Activated CD4-positive, alpha-beta T cell treated with anti-CD3 and anti-CD28 coated beads, Interleukin-2, amount 50 U/mL, for 16 hours (primary cell): ENCODE measurements around the gene ARHGAP18.

Source experiments
- DNase-seq: peaks from one replicate; pipeline ENCODE4 v3.0.0-alpha.2; 2020

ARHGAP18 gene

GRCh38 chr6:129686941-129687627 lies 22.9 kb downstream of the ARHGAP18 start:
- peak; percentile 78 for DNase-seq

DNA sequence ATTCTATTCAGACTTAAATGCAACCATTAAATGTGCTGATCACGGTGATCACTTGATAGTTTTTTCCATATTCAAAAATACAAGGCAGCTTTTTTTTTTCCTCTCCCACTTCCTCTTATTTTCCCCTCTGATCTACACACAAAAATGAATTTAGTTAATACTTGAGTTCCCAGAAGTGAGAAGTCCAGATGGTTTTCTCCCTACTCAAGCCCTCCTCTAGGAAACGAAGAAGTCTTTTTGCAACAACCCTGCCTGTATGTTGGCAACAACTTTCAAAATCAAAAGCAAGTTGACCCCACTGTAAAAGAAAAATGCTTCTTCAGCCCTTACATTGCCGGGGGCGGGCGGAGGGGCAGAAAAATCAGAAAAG lies 24.3 kb downstream of the ARHGAP18 start:
- no peak for DNase-seq

DNA sequence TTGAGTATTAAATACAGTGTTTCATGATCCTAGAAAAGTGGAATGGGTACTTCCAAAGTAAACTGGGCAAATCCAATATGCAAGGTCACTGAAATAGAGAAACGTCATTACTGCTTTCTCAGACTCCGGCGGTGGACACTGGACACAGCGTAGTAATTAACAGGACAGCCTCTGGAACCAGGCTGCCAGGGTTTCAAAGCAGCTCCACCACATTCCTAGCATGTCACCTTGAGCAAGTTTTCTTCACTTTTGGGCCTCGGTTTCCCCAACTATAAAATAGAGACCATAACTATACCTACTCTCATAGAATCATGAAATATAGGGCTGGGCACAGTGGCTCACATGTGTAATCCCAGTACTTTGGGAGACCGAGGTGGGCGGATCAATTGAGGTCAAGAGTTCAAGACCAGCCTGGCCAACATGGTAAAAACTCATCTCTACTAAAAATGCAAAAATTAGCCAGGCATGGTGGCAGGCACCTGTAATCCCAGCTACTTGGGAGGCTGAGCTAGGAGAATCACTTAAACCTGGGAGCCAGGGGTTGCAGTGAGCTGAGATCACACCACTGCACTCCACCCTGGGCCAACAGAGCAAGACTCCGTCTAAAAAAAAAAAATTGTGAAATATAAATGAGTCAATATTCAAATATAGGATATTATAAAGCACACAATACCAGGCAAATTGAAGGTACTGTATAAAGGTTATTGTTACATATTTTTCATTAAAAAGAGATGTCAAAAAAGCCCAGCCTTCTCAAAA lies 24.9 kb downstream of the ARHGAP18 start:
- DNase-seq = no peak

DNA sequence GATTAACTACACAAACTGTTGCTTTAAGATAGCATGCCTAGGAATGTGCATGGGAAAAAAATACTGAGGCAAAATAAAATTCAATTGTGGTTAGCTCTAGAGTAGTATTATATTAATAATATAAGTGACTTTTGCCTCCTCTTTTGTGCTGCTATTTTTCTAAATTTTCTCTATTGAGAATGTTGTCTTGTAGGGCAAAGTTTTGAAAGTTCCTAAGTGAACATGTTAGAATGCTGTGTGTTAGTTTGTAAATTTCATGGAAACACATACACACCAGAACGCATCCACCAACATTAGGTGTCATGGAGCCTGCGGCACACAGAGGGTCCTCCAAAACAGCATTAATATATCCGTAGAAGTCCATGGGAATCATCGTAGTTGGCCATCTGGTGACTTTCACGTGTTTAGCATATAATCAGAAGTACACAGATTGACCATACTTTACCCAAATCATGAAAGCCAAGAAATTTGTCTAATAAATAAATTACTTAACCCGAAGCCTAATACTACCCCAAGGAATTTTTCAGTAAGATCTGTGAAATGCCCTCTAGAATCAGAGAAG lies 25.6 kb downstream of the ARHGAP18 start:
- DNase-seq = no peak

DNA sequence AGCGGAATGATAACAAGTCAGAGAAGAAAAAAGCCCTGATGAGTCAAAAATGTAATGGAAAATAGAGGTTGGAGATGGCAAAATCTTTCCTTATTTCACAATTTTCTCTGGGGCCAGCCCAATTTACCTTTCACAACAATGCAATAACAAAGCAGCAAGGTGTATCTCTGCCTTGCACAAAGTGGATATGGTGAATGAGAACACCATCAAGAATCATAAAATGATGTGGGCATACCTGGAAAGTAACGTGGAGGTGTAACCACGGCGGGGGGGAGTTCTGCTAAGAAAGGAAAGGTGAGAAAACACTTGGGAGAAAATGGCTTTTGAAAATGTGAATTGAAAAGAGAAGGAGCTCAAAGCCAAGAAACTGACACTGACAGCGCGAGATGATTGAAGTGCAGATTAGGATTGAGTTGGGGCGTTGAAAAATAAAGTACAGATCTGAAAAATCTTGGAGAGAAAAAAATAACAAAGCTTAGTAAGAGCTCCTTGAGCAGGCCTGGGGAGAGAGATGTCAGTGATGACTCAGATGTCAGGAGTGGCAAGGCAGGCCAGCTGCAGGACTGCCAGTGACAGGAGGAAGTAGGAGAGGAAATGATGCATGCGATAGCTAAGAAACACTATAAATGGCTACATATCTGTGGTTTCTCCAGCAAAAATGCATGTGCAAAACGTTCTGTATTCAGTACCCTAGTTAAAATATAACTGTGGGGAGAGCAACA lies 26.2 kb downstream of the ARHGAP18 start:
- DNase-seq = peak; percentile 90

GRCh38 chr6:129681913-129682205 lies 28.1 kb downstream of the ARHGAP18 start:
- no peak for DNase-seq

GRCh38 chr6:129680633-129681032 lies 29.3 kb downstream of the ARHGAP18 start:
- no peak for DNase-seq

DNA sequence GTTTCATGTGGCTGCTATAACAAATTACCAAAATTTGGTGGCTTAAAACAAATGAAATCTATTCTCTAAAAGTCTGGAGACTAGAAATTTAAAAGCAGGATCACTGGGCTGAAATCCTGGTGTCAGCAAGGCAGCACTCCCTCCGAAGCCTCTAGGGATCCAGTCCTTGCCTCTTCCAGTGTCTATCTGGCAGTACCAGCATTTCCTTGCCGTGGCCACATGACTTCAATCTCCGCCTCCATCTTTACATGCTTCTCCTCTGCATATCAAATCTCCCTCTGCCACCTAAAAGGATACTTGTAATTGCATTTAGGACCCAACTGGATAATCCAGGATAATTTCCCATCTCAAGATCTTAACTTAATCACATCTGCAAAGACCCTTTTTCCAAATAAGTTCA lies 30.2 kb downstream of the ARHGAP18 start:
- DNase-seq = no peak

GRCh38 chr6:129679275-129679674 lies 30.7 kb downstream of the ARHGAP18 start:
- no peak for DNase-seq

GRCh38 chr6:129678463-129678862 lies 31.5 kb downstream of the ARHGAP18 start:
- no peak for DNase-seq

DNA sequence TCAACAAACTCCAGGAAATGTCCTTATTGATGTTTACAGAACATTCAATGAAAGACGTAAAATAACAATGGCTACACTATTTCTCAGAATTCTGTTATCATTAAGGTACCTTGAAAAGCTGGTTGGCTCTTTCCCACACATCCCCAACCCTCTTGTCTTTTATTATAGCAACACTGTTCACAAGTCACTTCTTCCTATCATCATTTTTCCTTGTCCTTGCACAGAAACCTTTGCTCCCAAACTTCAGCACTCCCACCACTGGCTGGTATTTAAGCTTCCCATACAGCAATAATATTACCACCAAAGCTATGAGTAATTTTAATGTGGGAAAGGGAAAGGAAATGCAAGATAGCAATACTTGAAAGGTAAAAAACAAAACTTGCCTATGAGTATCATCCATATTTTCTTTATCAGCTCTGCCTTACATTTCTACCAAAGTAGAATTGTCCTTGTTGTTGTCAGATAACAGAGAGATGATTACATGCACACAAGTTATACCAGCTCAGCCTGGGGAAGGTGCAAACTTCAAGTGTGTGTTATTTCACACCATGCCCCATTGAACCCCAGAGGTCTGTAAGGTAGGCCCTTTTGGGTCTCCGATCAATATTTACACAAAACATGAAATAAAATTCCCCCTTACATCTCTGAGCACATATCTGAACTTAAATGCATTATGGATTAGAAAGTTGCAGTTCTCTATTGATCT lies 32.2 kb downstream of the ARHGAP18 start:
- DNase-seq = no peak

GRCh38 chr6:129675669-129676472 lies 34.1 kb downstream of the ARHGAP18 start:
- no peak for DNase-seq

GRCh38 chr6:129673748-129674147 lies 36.2 kb downstream of the ARHGAP18 start:
- no peak for DNase-seq

DNA sequence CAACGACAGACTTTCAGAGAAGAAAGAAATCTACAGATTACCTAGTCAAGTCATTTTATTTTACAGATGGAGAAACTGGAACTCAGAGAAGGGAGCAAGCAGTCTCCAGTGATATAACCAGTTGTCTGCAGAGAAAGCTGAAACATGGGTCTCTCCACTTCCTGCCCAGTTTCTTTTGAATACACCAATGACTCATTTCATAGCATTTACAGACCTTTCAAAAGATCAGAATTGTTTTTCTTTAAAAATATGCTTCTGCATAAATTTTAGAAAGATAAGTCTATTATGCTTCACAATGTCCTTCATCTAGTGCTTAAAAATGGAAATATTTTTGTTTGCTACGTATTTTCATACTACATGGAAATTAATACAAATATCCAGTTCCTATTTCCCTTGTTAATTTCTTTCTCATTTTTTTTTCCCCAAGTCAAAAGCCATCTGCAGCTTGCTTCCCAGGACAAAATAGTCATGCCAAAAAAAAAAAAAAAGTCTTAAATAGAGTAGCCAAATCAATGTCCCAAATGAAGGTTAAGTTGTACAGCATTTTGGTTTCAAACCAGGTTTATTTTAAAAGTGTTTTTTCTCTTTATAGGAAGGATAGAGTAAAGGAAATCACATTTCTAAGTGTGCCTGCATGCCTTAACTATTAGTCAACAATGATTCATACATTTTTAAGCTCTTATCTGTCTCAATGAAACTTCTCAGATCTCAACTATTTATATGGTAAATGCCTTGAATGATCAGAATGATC lies 36.9 kb downstream of the ARHGAP18 start:
- DNase-seq = peak; percentile 81

DNA sequence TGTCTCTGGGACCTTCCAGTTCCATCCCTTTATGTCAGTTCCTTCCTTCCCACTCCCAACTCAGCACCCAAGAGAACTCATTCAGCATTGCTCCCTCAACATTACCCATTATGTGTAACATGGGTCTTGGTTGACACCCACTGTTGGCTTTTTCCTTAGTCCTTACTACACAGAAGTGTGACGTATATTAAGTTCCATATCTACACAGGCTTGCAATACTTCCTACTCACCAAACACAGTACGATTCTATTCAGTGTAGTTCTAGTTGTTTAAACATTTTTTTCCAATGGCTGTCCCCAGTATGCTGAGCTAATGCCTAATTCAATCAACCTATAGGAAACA lies 37.7 kb downstream of the ARHGAP18 start:
- peak; percentile 40 for DNase-seq

DNA sequence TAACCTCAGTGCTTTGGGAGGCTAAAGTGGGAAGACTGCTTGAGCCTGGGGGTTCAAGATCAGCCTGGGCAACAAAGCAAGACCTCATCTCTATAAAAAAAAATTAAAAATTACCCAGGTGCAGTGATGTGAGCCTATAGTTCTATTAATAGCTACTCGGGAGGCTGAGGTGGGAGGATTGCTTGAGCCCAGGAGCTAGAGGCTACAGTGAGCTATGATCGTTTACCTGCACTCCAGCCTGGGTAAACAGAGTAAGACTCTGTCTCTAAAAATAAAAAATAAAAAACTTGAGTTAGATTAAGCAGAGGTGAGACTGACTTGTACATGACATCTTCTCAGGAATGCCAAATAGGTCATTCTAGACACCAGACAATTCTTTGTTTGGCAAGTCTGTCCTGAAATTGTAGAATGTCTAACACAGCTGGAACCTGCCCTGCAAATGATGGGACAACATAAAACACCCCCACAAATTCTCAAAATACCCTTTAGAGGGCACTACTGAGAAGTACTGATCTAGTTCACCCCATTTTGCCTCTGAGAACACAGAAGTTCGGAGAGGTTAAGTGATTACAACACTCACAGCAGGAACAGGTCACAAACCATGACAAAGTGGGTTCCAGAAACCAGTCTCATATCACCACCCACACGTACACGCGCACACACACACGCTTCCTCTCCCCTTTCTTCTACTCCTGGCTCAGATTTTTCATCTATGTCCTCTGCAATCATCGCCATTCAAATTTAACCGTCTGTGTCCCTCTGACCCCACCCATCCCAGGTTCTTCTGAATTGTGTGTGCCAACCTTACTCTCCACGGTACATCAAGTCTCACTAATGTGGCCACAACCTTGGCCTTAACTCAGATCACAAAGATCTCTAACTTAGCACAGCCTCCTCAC lies 38.3 kb downstream of the ARHGAP18 start:
- peak; percentile 91 for DNase-seq

GRCh38 chr6:129670634-129671033 lies 39.3 kb downstream of the ARHGAP18 start:
- no peak for DNase-seq

DNA sequence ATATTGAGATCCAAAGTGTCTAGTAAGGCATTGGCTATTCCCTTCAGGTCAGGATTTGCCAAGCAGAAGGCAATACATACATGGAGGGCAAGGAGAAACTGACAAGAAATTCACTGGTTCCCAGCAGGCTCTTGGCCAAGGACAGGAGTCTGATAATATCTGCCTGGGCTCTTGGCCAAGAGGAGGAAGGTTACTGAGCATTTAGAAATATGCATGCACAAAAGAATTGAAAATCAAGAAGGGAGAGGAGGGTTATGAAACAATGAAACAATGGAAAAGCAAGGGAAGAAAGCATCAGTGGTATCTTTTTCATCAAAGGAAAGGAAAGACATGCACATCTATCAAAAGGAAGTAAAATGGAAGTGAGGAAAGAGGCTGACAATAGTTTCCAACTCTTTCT lies 42.4 kb downstream of the ARHGAP18 start:
- no peak for DNase-seq

- DNase-seq = no peak
These were observed 42.9 kb downstream of the ARHGAP18 start for GRCh38 chr6:129667034-129667433.

DNA sequence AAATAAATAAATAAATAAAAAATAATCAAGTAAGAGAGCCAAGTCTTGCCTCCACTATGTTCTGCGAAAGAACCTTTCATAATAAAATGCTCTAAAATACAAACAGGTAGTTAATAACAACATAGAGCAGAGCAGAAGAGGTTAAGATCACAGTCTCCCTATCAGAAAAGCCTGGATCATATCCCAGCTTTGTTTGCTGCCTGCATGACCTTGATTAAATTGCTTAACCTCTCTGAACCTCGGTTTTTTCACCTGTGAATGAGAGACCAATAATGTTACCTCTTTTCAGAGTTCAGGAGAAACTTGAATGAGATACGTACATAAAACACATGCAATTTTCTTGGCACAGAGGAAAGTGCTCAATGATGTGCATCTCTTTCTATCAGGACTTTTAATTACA lies 44.4 kb downstream of the ARHGAP18 start:
- no peak for DNase-seq

DNA sequence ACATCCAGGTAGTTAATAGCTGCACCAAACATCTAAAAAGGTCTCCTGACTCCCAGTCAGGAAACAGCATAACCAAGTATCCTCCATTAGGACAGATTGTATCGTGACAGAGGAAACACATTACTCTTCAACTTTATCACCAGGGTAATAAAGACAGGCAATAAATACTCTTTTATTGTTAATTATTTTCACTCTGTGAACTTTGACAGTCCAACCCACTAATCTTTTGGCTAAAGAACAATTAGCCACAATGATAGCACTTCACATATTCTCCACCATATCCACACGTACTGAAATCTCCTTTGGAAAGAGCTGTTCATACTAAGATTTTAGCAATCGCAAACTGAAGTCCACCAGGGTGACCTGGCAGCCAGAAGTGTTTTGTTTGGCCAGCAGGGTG lies 46.4 kb downstream of the ARHGAP18 start:
- DNase-seq = no peak
